Right renal cortex interstitium (tissue), 3 donors: Measurements from ENCODE around the gene ZCCHC10. TPM values are rescaled to one million over a fixed set of nuclear protein-coding genes. Genes with fewer than 3 reads are reported as not detected.
"Not testable (repeated sequence)": the region's sequence is repeated elsewhere in the genome, so short reads cannot be mapped to it uniquely, and the experiment has no call there.

Source experiments
- DNase-seq, 3 donors: peaks; one replicate each; pipeline ENCODE4 v3.0.0-alpha.2; 2013; ENCODE audit warnings: low read depth in 3 of 3, low spot score in 2 of 3
- polyA plus RNA-seq, 3 donors: library from polyadenylated mRNA; unstranded; fragments of 120-200 nt; gene quantifications; one replicate each; pipeline ENCODE4 v1.2.1, GENCODE V29; 2013; ENCODE audit not compliant: insufficient read length in 3 of 3

ZCCHC10 gene
- polyA plus RNA-seq, 3 donors, result 38.1 to 39.7 (median 38.1) TPM

- no peak for DNase-seq
Measured at GRCh38 chr5:132981288-132981687, 45.1 kb downstream of the ZCCHC10 start.

- DNase-seq, result no peak
Measured at GRCh38 chr5:132979976-132980375, 46.4 kb downstream of the ZCCHC10 start.

- no peak for DNase-seq
Measured at GRCh38 chr5:132979367-132979940, 46.9 kb downstream of the ZCCHC10 start.

- DNase-seq, result no peak
Measured at GRCh38 chr5:132976852-132977251, 49.5 kb downstream of the ZCCHC10 start.

- DNase-seq, result not testable (repeated sequence)
Measured at GRCh38 chr5:132972436-132972828, 53.9 kb downstream of the ZCCHC10 start.

GRCh38 chr5:132971483-132972435 is 54.6 kb downstream of the ZCCHC10 start:
- DNase-seq, result no peak

GRCh38 chr5:132965120-132965519 is 61.2 kb downstream of the ZCCHC10 start:
- no peak for DNase-seq

GRCh38 chr5:132963171-132964104 is 62.9 kb downstream of the ZCCHC10 start, which contains the start of gene AFF4:
Gene AFF4 (minus strand): TSS chr5:132963634. CDS start chr5:132937189, 26,445 bp downstream.
- peak; percentile 82 to 91 (median 88) for DNase-seq

GRCh38 chr5:132962429-132963021 is 63.8 kb downstream of the ZCCHC10 start:
- DNase-seq, result peak; percentile 67 to 78 (median 71)

GRCh38 chr5:132961887-132962286 is 64.5 kb downstream of the ZCCHC10 start:
- DNase-seq, result peak; percentile 27 to 47 (median 29)

- peak in 1 of 3 donors; percentile 18 for DNase-seq
Measured at GRCh38 chr5:132961123-132961815, 65.1 kb downstream of the ZCCHC10 start.

- DNase-seq, result not testable (repeated sequence)
Measured at GRCh38 chr5:132956166-132956799, 70.1 kb downstream of the ZCCHC10 start.

- no peak for DNase-seq
Measured at GRCh38 chr5:132953710-132954109, 72.6 kb downstream of the ZCCHC10 start.

GRCh38 chr5:132952829-132953228 is 73.5 kb downstream of the ZCCHC10 start:
- DNase-seq, result no peak

GRCh38 chr5:132951897-132952296 is 74.5 kb downstream of the ZCCHC10 start:
- DNase-seq, result no peak

- no peak for DNase-seq
Measured at GRCh38 chr5:132949136-132949535, 77.2 kb downstream of the ZCCHC10 start.

GRCh38 chr5:132947671-132948070 is 78.7 kb downstream of the ZCCHC10 start:
- DNase-seq, result no peak
